Stomach (tissue), 4 donors: ENCODE data around the gene RPL28.

Source experiments
- CTCF ChIP-seq, 7 experiments: fragments of 450-650 bp in 4 of 7; fragments of 200-600 bp in 3 of 7; sonication (generic) in 3 of 7; IDR thresholded peaks; one replicate each; pipeline ENCODE4 v1.5.1; 2016 to 2019; ENCODE audit warnings: antibody characterized with exemption in 7 of 7, control low read depth in 2 of 7, mild to moderate bottlenecking in 1 of 7
- EP300 ChIP-seq: sonication (generic); formaldehyde crosslinking; IDR thresholded peaks from one replicate; pipeline ENCODE4 v1.6.1; 2017; ENCODE audit warnings: antibody characterized with exemption
- POLR2AphosphoS5 ChIP-seq, 3 donors: sonication (generic); formaldehyde crosslinking; IDR thresholded peaks; one replicate each; pipeline ENCODE4 v1.6.1; 2016; ENCODE audit warnings: antibody characterized with exemption in 3 of 3

- TF ChIP-seq EP300 (no peak), CTCF (IDR thresholded peaks at IDR 0.05) (no peak), POLR2AphosphoS5 (IDR thresholded peaks at IDR 0.05) (no peak)
Measured at GRCh38 chr19:55352549-55353145, 33.1 kb upstream of the RPL28 start.
